ENCODE data around the gene CPE. TPM values are rescaled to one million over a fixed set of nuclear protein-coding genes. Genes with fewer than 3 reads are reported as not detected.

Gene CPE
- 10 to 100 TPM; 22.3 to 33.5 (median 30.9) TPM for total RNA-seq

DNA sequence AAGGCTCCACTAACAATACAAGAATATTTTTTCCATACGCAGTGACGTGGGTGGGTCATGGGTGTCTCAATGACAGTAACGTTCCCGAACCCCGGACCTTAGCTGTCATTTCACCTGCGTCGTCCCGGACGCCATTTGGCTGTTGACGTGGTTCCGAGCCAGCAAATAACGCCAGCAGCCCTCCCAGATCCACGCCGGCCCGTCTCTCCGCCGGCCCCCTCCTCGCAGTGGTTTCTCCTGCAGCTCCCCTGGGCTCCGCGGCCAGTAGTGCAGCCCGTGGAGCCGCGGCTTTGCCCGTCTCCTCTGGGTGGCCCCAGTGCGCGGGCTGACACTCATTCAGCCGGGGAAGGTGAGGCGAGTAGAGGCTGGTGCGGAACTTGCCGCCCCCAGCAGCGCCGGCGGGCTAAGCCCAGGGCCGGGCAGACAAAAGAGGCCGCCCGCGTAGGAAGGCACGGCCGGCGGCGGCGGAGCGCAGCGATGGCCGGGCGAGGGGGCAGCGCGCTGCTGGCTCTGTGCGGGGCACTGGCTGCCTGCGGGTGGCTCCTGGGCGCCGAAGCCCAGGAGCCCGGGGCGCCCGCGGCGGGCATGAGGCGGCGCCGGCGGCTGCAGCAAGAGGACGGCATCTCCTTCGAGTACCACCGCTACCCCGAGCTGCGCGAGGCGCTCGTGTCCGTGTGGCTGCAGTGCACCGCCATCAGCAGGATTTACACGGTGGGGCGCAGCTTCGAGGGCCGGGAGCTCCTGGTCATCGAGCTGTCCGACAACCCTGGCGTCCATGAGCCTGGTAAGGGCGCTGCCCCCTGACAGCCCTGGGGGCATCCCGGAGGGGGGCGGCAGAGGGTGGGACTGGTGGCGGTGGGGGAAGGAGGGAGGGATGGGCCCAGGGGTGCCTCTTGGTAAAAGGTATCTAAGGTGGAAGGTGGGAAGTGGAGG is at the start of gene CPE:
TSS of gene CPE (plus strand) at position 264 of the 933 bp plus-strand sequence. CDS start at position 478, 214 bp downstream.
- Histone ChIP-seq H3K4me3 (peak within 1 kb of the TSS; percentile 66), H3K9me3 (no peaks in the 10 kb centered on the region), H3K36me3 (no peaks in the 10 kb centered on the region), H3K27me3 (peaks cover 5% of the 10 kb centered on the region), H3K27ac (peak within 1 kb of the TSS; percentile 69), H3K4me1 (peaks cover 17% of the 10 kb centered on the region)
- TF ChIP-seq POLR2A (IDR thresholded peaks at IDR 0.05): peak in 1 of 2 donors; percentile 54
- TF ChIP-seq EP300 (IDR thresholded peaks at IDR 0.05): no peak
- peak in 1 of 3 donors; percentile 20 for TF ChIP-seq POLR2AphosphoS5 (IDR thresholded peaks at IDR 0.05)
- TF ChIP-seq, protein P1, sequence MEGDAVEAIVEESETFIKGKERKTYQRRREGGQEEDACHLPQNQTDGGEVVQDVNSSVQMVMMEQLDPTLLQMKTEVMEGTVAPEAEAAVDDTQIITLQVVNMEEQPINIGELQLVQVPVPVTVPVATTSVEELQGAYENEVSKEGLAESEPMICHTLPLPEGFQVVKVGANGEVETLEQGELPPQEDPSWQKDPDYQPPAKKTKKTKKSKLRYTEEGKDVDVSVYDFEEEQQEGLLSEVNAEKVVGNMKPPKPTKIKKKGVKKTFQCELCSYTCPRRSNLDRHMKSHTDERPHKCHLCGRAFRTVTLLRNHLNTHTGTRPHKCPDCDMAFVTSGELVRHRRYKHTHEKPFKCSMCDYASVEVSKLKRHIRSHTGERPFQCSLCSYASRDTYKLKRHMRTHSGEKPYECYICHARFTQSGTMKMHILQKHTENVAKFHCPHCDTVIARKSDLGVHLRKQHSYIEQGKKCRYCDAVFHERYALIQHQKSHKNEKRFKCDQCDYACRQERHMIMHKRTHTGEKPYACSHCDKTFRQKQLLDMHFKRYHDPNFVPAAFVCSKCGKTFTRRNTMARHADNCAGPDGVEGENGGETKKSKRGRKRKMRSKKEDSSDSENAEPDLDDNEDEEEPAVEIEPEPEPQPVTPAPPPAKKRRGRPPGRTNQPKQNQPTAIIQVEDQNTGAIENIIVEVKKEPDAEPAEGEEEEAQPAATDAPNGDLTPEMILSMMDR (IDR thresholded peaks at IDR 0.05): peak; percentile 5 to 62
- DNase-seq (ENCODE audit: low spot score in 2 of 2): peak; percentile 84 to 87
- WGBS: 7% methylated on average over 6 of the region's 82 CpGs

DNA sequence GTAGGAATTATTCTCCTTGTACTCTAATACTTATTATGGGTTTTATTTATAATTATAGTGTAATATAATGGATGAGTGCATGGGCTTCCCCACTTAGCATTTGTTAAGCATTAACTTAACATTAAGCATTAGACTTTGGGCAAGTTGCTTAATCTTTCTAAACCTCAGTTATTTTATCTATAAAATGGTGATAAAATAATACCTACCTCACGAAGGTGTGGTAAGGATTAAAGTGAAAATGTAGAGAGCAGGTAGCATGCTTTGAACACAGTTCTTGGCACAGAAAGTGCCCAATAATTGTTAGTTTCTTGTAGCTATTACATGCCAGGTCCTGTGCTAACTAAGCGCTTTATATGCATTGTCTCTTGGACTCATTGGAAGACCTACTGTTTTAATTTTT is 48.7 kb upstream of the CPE start:
- Histone ChIP-seq H3K27ac (no peak overlapping the region), H3K27me3 (no peaks in the 10 kb centered on the region), H3K36me3 (peaks cover 5% of the 10 kb centered on the region), H3K4me3 (no peak overlapping the region), H3K4me1 (peaks cover 27% of the 10 kb centered on the region), H3K9me3 (no peaks in the 10 kb centered on the region)
- DNase-seq (ENCODE audit: low spot score in 2 of 2): no peak
- no peak for TF ChIP-seq EP300 (IDR thresholded peaks at IDR 0.05)
- TF ChIP-seq, protein P1 (IDR thresholded peaks at IDR 0.05): no peak
- 95% methylated on average over 2 of the region's 2 CpGs for WGBS

DNA sequence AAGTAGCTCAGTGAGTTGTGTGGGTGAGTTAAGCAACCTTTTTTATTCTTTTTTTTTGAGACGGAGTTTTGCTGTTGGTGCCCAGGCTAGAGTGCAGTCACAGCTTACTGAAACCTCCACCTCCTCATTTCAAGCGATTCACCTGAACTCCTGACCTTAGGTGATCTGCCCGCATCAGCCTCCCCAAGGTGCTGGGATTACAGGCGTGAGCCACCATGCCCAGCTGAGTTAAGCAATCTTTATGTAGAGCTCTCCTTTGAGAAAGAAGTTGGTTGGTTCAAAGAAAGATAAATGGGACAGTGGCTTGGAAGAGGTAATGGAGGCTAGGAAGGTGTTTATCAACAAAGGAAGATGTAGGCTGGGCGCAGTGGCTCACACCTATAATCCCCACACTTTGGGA is 48.1 kb upstream of the CPE start:
- H3K4me1 ChIP-seq: peaks cover 23% of the 10 kb centered on the region
- no peak overlapping the region for H3K27ac ChIP-seq
- no peak overlapping the region for H3K4me3 ChIP-seq

DNA sequence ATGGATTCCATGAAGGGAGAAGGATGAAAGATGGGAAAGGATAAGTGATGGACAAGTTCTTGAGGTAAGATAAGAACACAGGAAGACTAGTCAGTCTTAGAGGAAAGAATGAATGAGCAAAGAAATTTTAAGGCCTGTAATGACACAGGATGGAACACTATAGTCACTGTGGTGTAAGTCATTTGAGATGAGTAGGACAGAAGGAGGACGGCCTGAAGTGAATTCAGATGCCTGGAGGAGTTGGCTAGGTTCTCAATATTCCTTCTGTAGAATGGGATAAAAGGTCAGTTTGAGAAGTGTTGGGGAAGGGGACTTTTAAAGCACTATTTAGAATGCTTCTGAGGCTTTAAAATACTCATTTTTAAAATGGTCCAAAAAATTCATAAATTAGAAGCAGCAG is 47.4 kb upstream of the CPE start:
- Histone ChIP-seq H3K4me3 (no peak overlapping the region), H3K9me3 (no peaks in the 10 kb centered on the region), H3K27me3 (no peaks in the 10 kb centered on the region), H3K4me1 (peaks cover 16% of the 10 kb centered on the region), H3K27ac (no peak overlapping the region), H3K36me3 (peaks cover 5% of the 10 kb centered on the region)
- DNase-seq (ENCODE audit: low spot score in 2 of 2): no peak
- 91% methylated on average over 1 of the region's 1 CpG for WGBS
- TF ChIP-seq EP300 (IDR thresholded peaks at IDR 0.05): no peak
- TF ChIP-seq, protein P1 (IDR thresholded peaks at IDR 0.05): no peak
- TF ChIP-seq POLR2AphosphoS5 (IDR thresholded peaks at IDR 0.05): no peak
- no peak for TF ChIP-seq POLR2A (IDR thresholded peaks at IDR 0.05)

More for the DNA sequence above, 48.1 kb upstream of the CPE start:
- Histone ChIP-seq H3K27me3 (no peaks in the 10 kb centered on the region), H3K36me3 (peaks cover 5% of the 10 kb centered on the region), H3K9me3 (no peaks in the 10 kb centered on the region)
- 85% methylated on average over 5 of the region's 5 CpGs for whole genome bisulfite sequencing
- no peak for DNase-seq (ENCODE audit: low spot score in 2 of 2)
- TF ChIP-seq, protein P1 (IDR thresholded peaks at IDR 0.05): no peak
- no peak for TF ChIP-seq POLR2AphosphoS5 (IDR thresholded peaks at IDR 0.05)
- TF ChIP-seq EP300 (IDR thresholded peaks at IDR 0.05): no peak
- TF ChIP-seq POLR2A (IDR thresholded peaks at IDR 0.05): no peak

DNA sequence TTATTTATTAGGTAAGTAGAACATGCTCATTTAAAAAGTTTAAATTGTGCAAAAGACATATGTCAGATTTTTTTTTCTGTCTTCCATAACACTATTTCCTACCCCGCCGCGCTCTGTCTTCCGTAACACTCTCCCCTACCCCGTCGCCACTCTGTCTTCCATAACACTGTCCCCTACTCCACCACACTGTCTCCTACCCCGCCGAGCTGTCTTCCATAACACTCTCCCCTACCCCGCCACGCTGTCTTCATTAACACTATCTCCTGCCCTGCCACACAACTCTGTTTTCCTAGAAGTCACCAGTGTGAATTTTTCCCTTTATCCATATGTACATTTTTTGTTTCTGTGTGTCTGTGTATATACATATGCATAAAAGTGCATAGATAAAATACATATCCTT is 47.0 kb upstream of the CPE start:
- WGBS: 85% methylated on average over 10 of the region's 10 CpGs
- peaks cover 14% of the 10 kb centered on the region for H3K4me1 ChIP-seq
- no peaks in the 10 kb centered on the region for H3K9me3 ChIP-seq
- H3K36me3 ChIP-seq: peaks cover 5% of the 10 kb centered on the region
- H3K4me3 ChIP-seq: no peak overlapping the region
- no peaks in the 10 kb centered on the region for H3K27me3 ChIP-seq
- H3K27ac ChIP-seq: no peak overlapping the region
- DNase-seq (ENCODE audit: low spot score in 2 of 2): no peak
- TF ChIP-seq EP300 (IDR thresholded peaks at IDR 0.05): no peak
- TF ChIP-seq, protein P1 (IDR thresholded peaks at IDR 0.05): no peak
- TF ChIP-seq POLR2A (IDR thresholded peaks at IDR 0.05): no peak
- TF ChIP-seq POLR2AphosphoS5 (IDR thresholded peaks at IDR 0.05): no peak

Data from suprapubic skin (tissue), 4 donors.